Suppressor macrophage treated with lipopolysaccharide for 4 hours (primary cell): ENCODE measurements around the gene DAGLB.
"Not testable (repeated sequence)": the region's sequence is repeated elsewhere in the genome, so short reads cannot be mapped to it uniquely, and the experiment has no call there.

Experiments used
- DNase-seq: peaks from one replicate; pipeline ENCODE4 v3.0.0-alpha.2; 2020

DAGLB gene

GRCh38 chr7:6425948-6426347, 21.8 kb downstream of the DAGLB start:
- DNase-seq = no peak

DNA sequence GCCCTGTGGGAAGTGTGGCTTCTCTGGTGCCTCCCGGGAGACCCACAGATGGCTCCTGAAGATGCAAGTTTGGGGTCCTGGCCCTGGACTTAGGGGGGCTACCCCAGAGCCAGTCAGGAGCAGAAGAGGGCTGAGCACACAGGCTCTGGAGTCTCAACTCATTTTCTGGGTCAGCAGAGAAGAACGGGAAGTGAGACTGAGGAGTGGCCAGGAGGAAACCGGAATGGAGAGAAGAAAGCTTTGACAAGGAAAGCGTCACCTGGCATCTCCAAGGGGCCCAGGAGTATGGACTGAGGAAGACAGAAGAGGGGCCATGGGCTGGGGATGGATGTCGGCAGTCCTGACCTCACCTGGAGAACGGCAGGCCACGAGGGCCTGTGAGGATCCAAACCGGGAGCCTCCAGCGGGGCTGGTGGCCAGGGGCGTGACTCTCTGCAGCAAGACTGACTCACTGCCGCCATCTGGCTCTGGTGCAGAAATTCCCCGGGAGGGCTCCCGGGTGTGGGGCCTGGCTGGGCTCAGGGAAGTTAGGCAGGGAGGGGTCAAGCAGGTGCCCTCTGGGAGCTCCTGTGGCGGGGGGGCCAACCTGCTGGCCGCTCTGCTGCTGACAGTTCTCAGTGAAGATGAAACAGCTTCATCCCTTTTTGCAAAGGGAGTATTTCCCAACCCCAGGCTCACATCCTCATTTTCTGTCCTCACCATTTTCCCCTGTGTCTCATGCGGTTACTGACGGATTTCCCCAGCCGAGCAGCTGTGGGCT, 23.6 kb downstream of the DAGLB start:
- peak; percentile 92 for DNase-seq

DNA sequence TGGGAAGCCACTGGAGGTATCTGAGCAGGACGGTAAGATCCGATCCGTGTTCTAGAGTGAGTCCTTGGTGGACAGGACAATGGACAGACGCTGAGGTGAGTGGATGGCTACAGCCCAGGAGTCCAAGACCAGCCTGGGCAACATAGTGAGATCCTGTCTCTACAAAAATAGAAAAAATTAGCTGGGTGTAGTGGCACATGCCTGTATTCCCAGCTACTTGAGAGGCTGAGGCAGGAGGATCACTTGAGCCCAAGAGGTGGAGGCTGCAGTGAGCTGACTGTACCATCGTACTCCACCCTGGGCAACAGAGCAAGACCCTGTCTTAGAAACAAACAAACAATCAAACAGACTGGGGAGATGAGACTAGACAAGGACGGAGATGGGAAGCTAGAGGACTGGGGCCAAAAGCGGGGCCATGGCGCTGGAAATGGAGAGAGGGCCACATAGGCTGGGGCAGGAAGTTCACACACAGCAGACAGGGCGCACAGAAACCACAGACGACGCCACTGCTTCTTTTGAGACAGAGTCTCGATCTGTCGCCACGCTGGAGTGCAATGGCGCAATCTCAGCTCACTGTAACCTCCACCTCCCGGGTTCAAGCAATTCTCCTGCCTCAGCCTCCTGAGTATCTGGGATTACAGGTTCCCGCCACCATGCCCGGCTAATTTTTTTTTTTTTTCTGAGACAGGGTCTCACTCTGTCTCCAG, 24.7 kb downstream of the DAGLB start:
- peak; percentile 69 for DNase-seq

GRCh38 chr7:6422095-6422494, 25.7 kb downstream of the DAGLB start:
- no peak for DNase-seq

- no peak for DNase-seq
These were observed 27.1 kb downstream of the DAGLB start for GRCh38 chr7:6420680-6421079.

DNA sequence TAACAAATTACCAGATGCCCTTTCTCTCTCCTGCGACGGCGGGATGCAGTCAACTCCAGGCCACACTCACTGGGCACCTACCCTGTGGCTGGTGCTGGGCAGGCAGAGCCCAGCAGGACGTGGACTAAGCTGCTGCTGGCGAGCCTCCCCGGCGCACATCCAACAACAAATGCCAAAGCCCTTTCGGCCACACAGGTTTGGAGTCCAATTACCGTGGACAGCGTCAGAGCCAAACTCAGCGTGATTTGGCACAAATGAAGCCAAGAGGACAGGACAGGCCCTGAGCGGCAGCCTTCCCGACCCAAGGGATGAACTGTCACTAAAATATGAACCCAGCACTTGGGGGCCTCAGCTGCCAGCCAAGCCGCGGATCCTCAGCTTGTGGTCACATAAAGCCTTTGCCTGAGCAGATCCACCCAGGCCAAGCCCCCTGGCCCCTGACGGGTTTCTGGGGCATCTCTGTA, 28.4 kb downstream of the DAGLB start:
- no peak for DNase-seq

DNA sequence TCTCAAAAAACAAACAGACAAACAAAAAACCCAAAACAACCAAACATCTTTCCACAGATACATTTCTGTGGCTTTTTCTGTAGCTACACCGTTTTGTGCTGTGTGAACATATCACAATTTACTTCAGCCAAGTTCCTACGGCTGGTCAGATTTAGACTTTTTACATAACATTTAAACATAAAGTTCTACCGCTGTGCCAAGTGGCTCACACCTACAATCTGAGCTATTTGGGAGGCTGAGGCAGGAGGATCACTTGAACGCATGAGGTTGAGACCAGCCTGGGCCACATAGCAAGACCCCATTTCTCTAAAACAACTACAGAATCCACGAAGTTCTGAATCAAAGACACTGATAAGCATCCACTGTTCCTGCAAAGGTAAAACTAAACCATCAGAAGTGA, 30.3 kb downstream of the DAGLB start:
- DNase-seq = no peak

DNA sequence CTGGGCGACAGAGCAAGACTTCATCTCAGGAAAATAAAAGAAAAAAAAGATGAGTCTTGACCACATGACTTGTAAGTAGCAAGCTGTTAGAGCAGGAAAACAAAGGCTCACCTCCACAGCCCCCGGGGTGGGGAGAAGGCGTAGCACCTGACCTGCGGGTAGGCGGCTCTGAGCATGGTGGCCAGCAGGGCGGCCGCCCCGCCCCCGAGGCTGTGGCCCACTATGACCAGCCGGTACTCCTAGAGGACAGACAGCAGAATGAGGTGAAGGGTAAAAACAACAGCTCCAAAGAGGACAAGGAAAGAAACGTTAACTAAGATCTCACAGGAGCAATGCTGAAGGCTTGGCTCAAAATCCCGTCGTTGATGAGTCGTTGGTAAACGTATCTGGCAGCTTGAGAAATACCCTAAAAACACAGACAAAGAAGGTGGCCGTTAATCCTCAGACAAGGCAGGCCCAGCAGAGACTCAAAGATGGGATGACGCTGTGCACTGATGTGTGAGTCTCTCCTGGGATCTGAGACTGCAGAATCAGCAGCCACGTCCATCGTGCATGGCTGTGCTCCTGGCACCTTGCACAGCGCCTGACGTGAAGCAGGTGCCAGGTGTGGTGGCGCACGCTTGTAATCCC, 31.1 kb downstream of the DAGLB start:
- no peak for DNase-seq

- no peak for DNase-seq
These were observed 34.1 kb downstream of the DAGLB start for GRCh38 chr7:6413637-6414036.

DNA sequence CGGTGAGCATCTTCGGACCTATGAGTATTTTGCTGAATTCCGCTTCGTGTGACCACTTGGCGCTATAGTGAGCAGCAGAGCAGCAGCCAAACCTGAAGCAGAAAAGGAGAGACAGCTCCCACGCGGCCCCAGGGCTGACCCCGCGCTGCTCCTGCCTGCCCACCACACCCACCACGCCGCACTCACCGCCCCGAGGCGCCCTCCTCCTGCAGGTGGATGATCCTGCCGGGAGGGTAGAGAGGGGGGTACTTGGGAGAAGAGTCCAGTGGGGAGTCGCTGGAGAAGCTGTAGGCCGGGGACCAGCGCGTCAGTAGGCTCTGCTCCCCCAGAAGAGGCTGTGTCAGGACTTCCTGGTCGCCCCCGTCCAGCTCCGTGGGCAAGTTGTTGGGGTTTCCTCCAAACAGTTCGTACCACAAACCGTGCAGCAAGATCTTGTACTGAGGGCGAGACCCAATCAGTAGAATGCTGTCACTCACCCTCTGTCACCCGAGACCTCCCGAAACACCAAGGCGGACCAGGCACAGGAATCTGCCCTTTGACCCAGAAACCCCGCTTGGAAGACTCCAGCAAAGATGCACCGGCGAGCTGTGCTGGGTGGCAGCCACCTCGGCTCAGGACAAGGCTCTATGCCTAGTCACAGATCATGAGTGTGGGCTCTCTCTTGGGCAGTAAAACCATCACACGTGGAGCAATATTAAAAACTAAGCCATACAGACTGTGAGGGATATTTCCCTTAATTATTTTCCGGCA, 37.6 kb downstream of the DAGLB start:
- no peak for DNase-seq

- DNase-seq = no peak
These were observed 38.7 kb downstream of the DAGLB start for GRCh38 chr7:6409091-6409490.

DNA sequence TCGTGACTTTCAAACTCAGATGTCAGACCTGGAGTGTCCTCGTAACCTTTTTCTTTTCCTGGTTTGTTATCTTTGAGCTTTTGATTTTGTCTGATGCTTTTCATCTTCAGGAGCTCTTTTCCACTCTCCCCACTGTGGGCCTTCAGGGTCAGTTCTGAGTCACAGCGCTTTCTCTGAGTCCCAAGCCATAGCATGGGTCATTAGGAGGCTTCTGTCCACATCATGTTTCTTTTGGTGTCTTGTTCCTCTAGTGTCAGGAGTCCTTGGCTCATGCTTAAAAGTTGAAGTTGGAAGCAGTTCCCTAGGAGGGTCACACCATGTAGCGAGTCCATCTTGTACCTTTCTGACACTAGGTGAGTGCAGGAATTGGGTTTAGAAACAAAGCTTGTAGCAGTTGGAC, 40.3 kb downstream of the DAGLB start:
- DNase-seq = no peak

DNA sequence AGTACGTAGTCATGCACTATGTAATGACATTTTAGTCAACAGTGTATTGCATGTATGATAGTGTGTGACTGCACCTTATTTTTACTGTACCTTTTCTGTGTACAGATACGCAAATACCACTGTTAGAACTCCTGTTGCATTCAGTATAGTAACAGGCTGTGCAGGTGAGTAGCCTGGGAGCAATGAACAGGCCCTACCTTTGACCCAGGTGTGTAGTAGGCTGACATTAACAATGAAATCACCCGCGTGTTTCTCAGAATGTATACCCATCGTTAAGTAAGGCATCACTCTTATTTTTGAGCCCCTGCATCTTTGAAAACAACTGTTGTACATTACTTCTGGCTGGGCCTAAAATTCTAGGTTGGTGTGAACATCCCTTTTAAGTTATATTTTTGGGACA, 41.6 kb downstream of the DAGLB start:
- DNase-seq = no peak

DNA sequence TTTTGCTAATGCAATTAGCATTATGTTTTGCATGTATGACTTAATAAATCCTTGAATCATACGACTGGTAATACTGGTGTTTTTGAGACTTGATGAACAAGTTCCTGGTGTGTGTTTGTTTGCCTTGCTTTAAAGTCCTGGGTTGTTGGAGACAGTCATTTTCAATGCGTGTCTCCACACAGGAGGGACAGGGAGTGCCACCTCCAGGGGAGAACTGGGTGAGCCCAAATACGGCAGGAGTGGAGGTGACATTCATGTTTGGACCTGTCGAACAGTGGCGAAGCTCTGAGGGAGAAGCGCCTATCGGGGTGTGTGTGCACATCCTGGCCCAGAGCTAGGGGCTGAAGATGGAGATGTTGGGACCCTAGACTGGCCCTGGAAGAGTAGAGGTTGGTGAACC, 43.8 kb downstream of the DAGLB start:
- DNase-seq = no peak

DNA sequence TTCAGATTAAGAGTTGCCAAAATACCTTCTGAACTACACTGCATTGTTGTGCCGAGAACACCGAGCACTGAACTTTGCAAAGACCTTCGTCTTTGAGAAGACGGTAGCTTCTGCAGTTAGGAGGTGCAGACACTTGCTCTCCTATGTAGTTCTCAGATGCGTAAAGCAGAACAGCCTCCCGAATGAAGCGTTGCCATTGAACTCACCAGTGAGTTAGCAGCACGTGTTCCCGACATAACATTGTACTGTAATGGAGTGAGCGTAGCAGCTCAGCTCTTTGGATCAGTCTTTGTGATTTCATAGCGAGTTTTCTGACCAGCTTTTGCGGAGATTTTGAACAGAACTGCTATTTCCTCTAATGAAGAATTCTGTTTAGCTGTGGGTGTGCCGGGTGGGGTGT, 45.0 kb downstream of the DAGLB start:
- DNase-seq = no peak

- DNase-seq = no peak
These were observed 45.7 kb downstream of the DAGLB start for GRCh38 chr7:6402041-6402440.

DNA sequence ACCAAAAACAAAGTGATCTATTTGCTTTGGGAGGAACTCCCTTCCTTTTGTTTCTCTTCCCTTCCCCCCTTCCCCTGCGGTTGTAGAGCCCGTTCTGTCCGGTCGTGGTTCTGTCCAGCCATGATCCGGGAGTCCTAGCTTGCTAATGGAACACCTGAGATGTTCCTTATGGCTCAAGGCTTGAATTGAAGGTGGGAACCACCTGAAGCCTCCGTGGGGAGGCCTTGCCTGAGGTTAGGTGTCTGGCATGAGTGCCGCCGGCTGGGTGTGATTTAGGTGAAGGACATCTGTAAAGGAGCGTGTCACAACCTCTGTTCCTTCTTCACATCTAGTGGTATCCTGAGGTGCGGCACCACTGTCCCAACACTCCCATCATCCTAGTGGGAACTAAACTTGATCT, 46.2 kb downstream of the DAGLB start:
- no peak for DNase-seq

DNA sequence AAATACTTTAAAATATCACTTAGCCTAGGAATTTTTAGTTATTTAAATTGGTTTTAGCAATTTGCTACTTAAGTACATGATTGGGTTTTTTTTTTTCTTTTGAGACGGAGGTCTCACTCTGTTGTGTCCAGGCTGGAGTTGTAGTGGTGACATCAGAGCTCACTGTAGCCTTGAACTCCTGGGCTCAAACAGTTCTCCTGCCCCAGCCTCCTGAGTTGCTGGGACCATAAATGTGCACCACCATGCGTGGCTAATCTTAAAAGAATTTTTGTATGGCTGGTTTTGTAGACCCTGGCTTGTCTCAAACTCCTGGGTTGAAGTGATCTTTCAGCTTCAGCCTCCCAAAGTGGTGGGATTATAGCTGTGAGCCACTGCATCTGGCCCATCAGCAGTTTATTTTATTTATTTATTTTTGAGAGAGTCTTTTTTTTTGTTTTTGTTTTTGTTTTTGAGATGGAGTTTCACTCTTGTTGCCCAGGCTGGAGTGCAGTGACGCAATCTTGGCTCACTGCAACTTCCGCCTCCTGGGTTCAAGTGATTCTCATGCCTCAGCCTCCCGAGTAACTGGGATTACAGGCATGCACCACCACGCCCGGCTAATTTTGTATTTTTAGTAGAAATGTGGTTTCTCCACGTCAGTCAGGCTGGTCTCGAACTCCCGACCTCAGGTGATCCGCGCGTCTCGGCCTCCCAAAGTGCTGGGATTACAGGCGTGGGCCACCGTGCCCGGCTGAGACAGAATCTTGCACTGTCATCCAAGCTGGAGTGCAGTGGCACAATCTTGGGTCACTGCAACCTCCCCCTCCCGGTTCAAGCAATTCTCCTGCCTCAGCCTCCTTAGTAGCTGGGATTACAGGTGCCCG, 47.3 kb downstream of the DAGLB start:
- not testable (repeated sequence) for DNase-seq

GRCh38 chr7:6399351-6399750, 48.4 kb downstream of the DAGLB start:
- DNase-seq = no peak

- no peak for DNase-seq
These were observed 48.8 kb downstream of the DAGLB start for GRCh38 chr7:6398943-6399342.

DNA sequence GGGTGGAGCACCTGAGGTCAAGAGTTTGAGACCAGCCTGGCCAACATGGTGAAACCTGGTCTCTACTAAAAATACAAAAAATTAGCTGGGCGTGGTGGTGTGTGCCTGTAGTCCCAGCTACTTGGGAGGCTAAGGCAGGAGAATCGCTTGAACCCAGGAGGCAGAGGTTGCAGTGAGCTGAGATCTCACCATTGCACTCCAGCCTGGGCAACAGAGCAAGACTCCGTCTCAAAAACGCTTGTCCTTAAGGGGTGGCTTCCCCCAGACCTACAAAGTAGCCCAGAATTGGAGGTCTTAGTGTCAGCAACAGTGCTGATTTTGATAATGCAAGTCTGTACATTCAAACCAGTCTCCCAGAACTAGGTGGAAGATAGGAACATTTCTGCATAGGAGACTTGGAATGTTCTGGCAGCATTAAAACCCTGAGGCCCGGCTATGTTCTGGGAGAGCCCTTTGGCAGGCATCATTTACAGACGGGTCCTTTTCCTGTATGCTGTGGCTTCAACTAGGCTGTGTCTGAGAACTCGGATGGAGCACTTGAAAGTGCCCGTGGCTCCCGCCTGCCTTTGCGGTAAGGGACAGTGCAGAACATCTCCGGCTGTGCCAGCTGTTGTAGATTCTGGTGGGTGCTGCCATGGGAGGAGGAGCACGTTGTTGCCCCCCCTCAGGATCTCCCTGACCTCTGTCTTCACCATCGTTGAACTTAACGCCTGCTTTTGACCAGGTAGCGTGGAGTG, 49.8 kb downstream of the DAGLB start:
- DNase-seq = not testable (repeated sequence)
